ENCODE data around the gene RNF214.
"Not testable (repeated sequence)": the region's sequence is repeated elsewhere in the genome, so short reads cannot be mapped to it uniquely, and the experiment has no call there.

Gene RNF214

DNA sequence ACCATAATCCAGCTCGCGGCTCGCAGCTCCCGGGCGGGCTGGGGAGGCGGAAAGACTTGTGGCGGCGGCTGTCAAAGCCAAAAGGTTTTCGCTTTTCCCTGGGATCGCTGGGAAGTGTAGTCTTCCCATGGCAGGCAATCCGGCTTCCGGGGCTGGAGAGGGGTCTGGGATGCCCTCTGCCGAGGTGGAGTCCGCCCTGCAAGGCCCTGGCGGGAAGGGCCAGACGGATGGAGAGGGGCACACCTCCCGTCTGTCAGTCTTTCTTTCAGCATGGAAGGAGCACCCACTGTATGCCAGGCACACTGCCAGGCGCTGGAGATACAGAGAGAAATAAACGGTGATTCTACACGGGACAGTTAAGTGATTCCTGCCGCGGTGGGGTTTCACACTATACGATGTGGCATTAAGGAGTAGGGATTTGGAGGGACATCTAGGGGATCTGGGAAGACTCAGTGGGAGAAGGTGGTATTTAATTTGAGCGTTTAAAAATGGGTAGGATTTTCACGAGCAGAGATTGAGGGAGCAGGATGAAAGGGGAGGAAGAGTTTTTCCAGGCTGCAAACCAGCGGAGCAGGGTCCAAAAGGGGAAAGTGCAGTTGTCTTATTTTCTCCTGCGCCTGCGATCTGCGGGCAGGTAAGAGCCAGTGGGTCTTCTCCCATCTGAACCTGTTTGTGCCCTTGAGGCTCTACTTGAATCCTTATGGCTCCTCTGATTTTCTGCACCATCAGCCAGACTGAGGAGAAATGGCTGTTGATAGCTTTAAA lies 83.9 kb downstream of the RNF214 start, which contains the start of gene BACE1:
BACE1 (minus strand) TSS at position 60 of the 765 bp plus-strand sequence. CDS start 461 bp downstream, outside the sequence.
- Histone ChIP-seq H3K4me3 (peak within 1 kb of the TSS; percentile 95 to 96), H3K27me3 (no peaks in the 10 kb centered on the region), H3K27ac (peak within 1 kb of the TSS; percentile 62 to 78), H3K4me1 (peaks cover 0 to 38% (median 21%) of the 10 kb centered on the region in 4 donors), H3K36me3 (no peaks in the 10 kb centered on the region), H3K9me3 (no peaks in the 10 kb centered on the region)
- intact Hi-C loops (cut with DNase I; ENCODE audit: low total_unique reads): loop anchor here (5.0 kb wide), 1 partner anchor 84 kb away; the partner anchor contains the start of genes PCSK7 and RNF214
- DNase-seq: peak; percentile 82 to 90
- no peak for TF ChIP-seq CTCF (IDR thresholded peaks at IDR 0.05)

DNA sequence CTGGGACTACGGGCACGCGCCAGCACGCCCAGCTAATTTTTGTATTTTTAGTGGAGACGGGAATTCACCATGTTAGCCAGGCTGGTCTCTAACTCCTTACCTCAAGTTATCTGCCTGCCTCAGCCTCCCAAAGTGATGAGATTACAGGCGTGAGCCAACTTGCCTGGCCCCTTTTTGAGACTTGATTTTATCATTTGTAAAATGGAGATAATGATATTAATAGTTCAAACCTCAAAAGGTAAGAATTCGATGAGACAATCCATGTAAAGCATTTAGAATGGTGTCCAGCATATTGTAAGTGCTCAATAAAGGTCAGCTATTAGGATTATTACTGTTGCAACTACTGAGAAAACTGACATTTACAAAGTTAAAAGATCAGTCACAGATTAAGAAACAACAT lies 86.3 kb downstream of the RNF214 start:
- Histone ChIP-seq H3K4me1 (peaks cover 0 to 38% (median 21%) of the 10 kb centered on the region in 4 donors), H3K36me3 (no peaks in the 10 kb centered on the region), H3K4me3 (no peak overlapping the region), H3K9me3 (no peaks in the 10 kb centered on the region), H3K27me3 (no peaks in the 10 kb centered on the region), H3K27ac (no peak overlapping the region)
- no peak for TF ChIP-seq CTCF (IDR thresholded peaks at IDR 0.05)
- intact Hi-C loops (cut with DNase I; ENCODE audit: low total_unique reads): loop anchor here (5.0 kb wide), 1 partner anchor 86 kb away; the partner anchor contains the start of genes PCSK7 and RNF214
- no peak for DNase-seq

DNA sequence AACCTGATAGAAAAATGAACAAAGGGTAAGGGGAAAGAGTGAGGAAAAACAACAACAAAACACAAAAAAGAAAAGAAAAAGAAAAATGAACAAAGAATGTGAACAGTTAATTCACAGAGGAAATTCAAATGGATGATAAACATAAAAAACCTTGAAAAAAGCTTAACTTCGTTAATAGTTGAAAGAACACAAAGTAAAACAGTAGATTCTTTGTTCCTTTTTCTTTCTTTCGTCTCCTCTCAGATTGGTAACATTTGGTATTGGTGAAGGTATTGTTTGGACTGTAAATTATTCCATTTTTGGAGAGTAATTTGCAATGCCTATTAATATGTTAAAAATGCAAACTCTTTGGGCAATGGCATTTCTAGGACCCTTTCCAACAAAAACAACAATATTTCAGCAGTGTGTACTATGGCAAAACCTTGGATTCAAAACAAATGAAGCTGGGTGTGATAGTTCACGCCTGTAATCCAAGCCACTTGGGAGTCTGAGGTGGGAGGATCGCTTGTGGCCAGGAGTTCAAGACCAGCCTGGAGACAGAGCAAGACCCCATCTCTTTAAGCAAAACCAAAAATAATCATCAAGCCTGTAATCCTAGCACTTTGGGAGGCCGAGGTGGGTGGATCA lies 86.9 kb downstream of the RNF214 start:
- no peak for DNase-seq
- Histone ChIP-seq H3K27ac (no peak overlapping the region), H3K36me3 (no peaks in the 10 kb centered on the region), H3K27me3 (no peaks in the 10 kb centered on the region), H3K9me3 (no peaks in the 10 kb centered on the region), H3K4me3 (no peak overlapping the region), H3K4me1 (peaks cover 0 to 33% (median 19%) of the 10 kb centered on the region in 4 donors)
- intact Hi-C loops (cut with DNase I; ENCODE audit: low total_unique reads): loop anchor here (5.0 kb wide), 1 partner anchor 87 kb away; the partner anchor contains the start of genes PCSK7 and RNF214
- no peak for TF ChIP-seq CTCF (IDR thresholded peaks at IDR 0.05)

DNA sequence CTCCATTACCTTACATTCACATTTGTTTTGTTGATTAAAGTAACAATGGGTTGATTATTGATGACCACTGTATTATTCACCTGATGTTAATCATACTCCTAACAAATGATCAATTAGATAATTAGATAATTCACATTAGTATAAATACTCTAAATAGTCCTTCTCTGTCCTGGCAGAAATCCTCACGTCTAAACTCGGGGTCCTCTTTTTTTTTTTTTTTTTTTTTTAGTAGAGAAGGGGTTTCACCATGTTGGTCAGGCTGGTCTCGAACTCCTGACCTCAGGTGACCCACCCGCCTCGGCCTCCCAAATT lies 94.7 kb downstream of the RNF214 start:
- H3K9me3 ChIP-seq; DNase-seq; H3K27me3 ChIP-seq; intact Hi-C loops (cut with DNase I; ENCODE audit: low total_unique reads); H3K36me3 ChIP-seq: not testable (repeated sequence)
- Histone ChIP-seq H3K27ac (peak overlapping the region; percentile 84 to 86), H3K4me3 (peak overlapping the region; percentile 70 to 82), H3K4me1 (peaks cover 0 to 19% (median 16%) of the 10 kb centered on the region in 4 donors)

DNA sequence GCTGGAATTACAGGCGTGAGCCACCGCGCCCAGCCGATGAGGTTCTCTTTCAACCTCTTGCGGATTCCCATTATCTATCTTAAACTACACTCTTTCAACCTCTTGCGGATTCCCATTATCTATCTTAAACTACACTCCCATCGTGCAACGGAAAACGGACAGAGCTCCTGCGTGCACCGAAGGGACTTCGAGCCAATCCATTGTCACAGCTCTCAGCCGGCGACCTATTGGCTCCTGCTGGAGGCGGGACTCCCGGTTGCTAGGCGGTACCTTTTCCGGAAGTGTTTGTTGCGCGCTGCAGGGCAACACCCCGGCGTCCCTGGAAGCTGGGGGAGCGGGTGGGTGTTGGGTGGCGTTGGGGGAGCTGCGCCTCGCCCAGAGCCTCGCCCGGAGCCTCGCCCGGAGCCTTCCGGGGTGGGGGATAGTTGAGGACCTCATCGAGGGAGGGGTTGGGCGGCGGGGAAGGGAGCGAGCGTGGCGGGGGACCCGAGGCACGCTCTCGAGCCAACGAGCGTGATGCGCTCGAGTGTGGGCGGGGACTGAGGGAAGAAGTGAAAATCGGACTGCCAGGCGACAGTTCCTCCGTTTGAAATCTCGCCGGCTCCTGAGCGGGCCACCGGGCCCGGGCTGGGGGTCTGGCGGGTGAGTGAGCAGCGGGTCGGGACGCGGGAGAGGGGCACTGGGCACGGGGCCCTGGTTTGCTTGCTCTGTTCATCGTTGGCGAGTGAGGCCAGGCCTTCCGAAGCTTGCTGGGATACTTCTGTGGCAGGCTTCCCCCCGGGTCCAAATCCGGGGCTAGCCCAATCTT lies 95.3 kb downstream of the RNF214 start, which contains the start of gene CEP164:
CEP164 (plus strand) TSS at position 288 of the 808 bp plus-strand sequence. CDS start 10,733 bp downstream, outside the sequence.
- H3K27me3 ChIP-seq: no peaks in the 10 kb centered on the region
- intact Hi-C loops (cut with DNase I; ENCODE audit: low total_unique reads): no loop called here
- H3K4me1 ChIP-seq: peaks cover 0 to 19% (median 16%) of the 10 kb centered on the region in 4 donors
- no peaks in the 10 kb centered on the region for H3K36me3 ChIP-seq
- H3K9me3 ChIP-seq: no peaks in the 10 kb centered on the region
- TF ChIP-seq CTCF (IDR thresholded peaks at IDR 0.05): no peak
- peak; percentile 96 to 97 for DNase-seq
- peak within 1 kb of the TSS; percentile 84 to 86 for H3K27ac ChIP-seq
- peak within 1 kb of the TSS; percentile 70 to 82 for H3K4me3 ChIP-seq

Data from tibial artery (tissue), 4 donors.